SK-N-SH (cell line): ENCODE measurements around the gene BLOC1S1. TPM values are rescaled to one million over a fixed set of nuclear protein-coding genes. Genes with fewer than 3 reads are reported as not detected.
"Not testable (repeated sequence)": the region's sequence is repeated elsewhere in the genome, so short reads cannot be mapped to it uniquely, and the experiment has no call there.

Experiments used
- CTCF ChIA-PET: fragments of 300-600, 350-600 bp; formaldehyde crosslinking; extraction: SDS; loops from one replicate; lab custom pipeline; 2021; lab: Yijun Ruan, JAX
- POLR2A ChIA-PET: fragments of 350-600 bp; sonication (Branson Sonifier 250); formaldehyde crosslinking; extraction: SDS; loops from one replicate; lab custom pipeline; 2020; ENCODE audit warnings: antibody characterized with exemption, inconsistent platforms; lab: Yijun Ruan, JAX
- DNase-seq: peaks from one replicate; pipeline ENCODE4 v3.0.0; 2012
- H2AFZ ChIP-seq: fragments of 200-600 bp; sonication (generic); 2 replicates; pipeline ENCODE4 v1.8.1; 2016; ENCODE audit warnings: antibody characterized with exemption, mild to moderate bottlenecking, low read depth
- H3F3A ChIP-seq: fragments of 200-600 bp; sonication (generic); replicated peaks from 2 replicates; pipeline ENCODE3; 2016; ENCODE audit warnings: antibody characterized with exemption, mild to moderate bottlenecking; ENCODE audit not compliant: insufficient read depth
- H3K27ac ChIP-seq, 2 experiments: fragments of 200-500 bp in 1 of 2; fragments of 200-600 bp in 1 of 2; sonication (Bioruptor generic) in 1 of 2; sonication (generic), shearing (Covaris generic) in 1 of 2; 2 replicates each; pipeline versions ENCODE4 v1.5.1 to v1.6.1; 2014 to 2016; ENCODE audit warnings: low read depth in 2 of 2, inconsistent platforms in 1 of 2, low read length in 1 of 2, mild to moderate bottlenecking in 1 of 2, mixed read lengths in 1 of 2
- H3K27me3 ChIP-seq: fragments of 200-600 bp; sonication (generic), shearing (Covaris generic); 2 replicates; pipeline ENCODE4 v1.6.1; 2016; ENCODE audit warnings: mixed run types; ENCODE audit not compliant: insufficient read depth
- H3K36me3 ChIP-seq, 2 experiments: fragments of 200-500 bp in 1 of 2; fragments of 200-600 bp in 1 of 2; sonication (Bioruptor generic) in 1 of 2; sonication (generic) in 1 of 2; replicated peaks in 1 of 2; 2 replicates each; pipeline versions ENCODE3 to v1.5.1; 2014 to 2016; ENCODE audit warnings: low read length in 1 of 2, mild to moderate bottlenecking in 1 of 2; ENCODE audit not compliant: insufficient read depth in 2 of 2, control insufficient read depth in 1 of 2
- H3K4me1 ChIP-seq, 2 experiments: fragments of 200-500 bp in 1 of 2; fragments of 200-600 bp in 1 of 2; sonication (Bioruptor generic) in 1 of 2; sonication (generic), shearing (Covaris generic) in 1 of 2; 2 replicates each; pipeline versions ENCODE4 v1.5.1 to v1.6.1; 2014 to 2016; ENCODE audit warnings: low read depth in 1 of 2, low read length in 1 of 2, mixed run types in 1 of 2; ENCODE audit not compliant: insufficient read depth in 2 of 2, control insufficient read depth in 1 of 2
- H3K4me2 ChIP-seq: fragments of 200-600 bp; sonication (generic), shearing (Covaris generic); 2 replicates; pipeline ENCODE4 v1.6.1; 2017; ENCODE audit warnings: mixed run types
- H3K4me3 ChIP-seq, 2 experiments: fragments of 200-500 bp in 1 of 2; fragments of 200-600 bp in 1 of 2; sonication (Bioruptor generic) in 1 of 2; sonication (generic), shearing (Covaris generic) in 1 of 2; 2 replicates each; pipeline versions ENCODE4 v1.5.1 to v1.8.1; 2014 to 2016; ENCODE audit warnings: low read depth in 2 of 2, inconsistent platforms in 1 of 2, low read length in 1 of 2, mild to moderate bottlenecking in 1 of 2, mixed read lengths in 1 of 2, moderate library complexity in 1 of 2
- H3K79me2 ChIP-seq: fragments of 200-600 bp; sonication (generic); 2 replicates; pipeline ENCODE4 v1.8.1; 2017; ENCODE audit warnings: mild to moderate bottlenecking; ENCODE audit not compliant: insufficient read depth
- H3K9ac ChIP-seq: fragments of 200-600 bp; sonication (generic); 2 replicates; pipeline ENCODE4 v1.6.1; 2017; ENCODE audit warnings: mixed run types
- H3K9me2 ChIP-seq: fragments of 200-600 bp; sonication (generic); 2 replicates; pipeline ENCODE4 v1.6.1; 2017; ENCODE audit warnings: mixed run types
- H3K9me3 ChIP-seq: fragments of 200-600 bp; sonication (generic); 2 replicates; pipeline ENCODE4 v1.6.1; 2017; ENCODE audit warnings: mixed run types, mild to moderate bottlenecking, moderate library complexity
- H4K20me1 ChIP-seq: fragments of 200-600 bp; sonication (generic); 2 replicates; pipeline ENCODE4 v1.6.1; 2017; ENCODE audit warnings: mild to moderate bottlenecking, mixed run types; ENCODE audit not compliant: insufficient read depth
- CHD2 ChIP-seq: fragments of 150-350 bp; IDR thresholded peaks from 2 replicates; pipeline ENCODE4 v1.6.1; 2018; ENCODE audit warnings: low read length; ENCODE audit not compliant: partially characterized antibody
- FOXJ3 ChIP-seq: sonication (generic); formaldehyde crosslinking; IDR thresholded peaks from 2 replicates; pipeline ENCODE4 v1.5.1; 2020; ENCODE audit warnings: mild to moderate bottlenecking, missing genetic modification reagents
- GABPA ChIP-seq: IDR thresholded peaks from 2 replicates; pipeline ENCODE4 v1.4.0; 2012; ENCODE audit warnings: low read depth, mild to moderate bottlenecking
- JUND ChIP-seq: IDR thresholded peaks from 2 replicates; pipeline ENCODE4 v1.4.0; 2012
- NFIC ChIP-seq: IDR thresholded peaks from 2 replicates; pipeline ENCODE4 v1.4.0; 2012; ENCODE audit warnings: borderline replicate concordance
- PBX3 ChIP-seq: IDR thresholded peaks from 2 replicates; pipeline ENCODE4; 2012
- RAD21 ChIP-seq: IDR thresholded peaks from 2 replicates; pipeline ENCODE4 v1.6.1; 2012; ENCODE audit warnings: mild to moderate bottlenecking, low read length
- RCOR1 ChIP-seq: fragments of 150-350 bp; IDR thresholded peaks from 2 replicates; pipeline ENCODE4 v1.6.1; 2017; ENCODE audit warnings: antibody characterized with exemption, low read length
- RFX5 ChIP-seq: IDR thresholded peaks from 2 replicates; pipeline ENCODE4 v1.6.1; 2012; ENCODE audit warnings: mild to moderate bottlenecking, improper control_type of control experiment, low read length
- TCF12 ChIP-seq: IDR thresholded peaks from 2 replicates; pipeline ENCODE4 v1.4.0; 2012
- WGBS: methylation state at CpG from one replicate; pipeline ENCODE4 v1.1.6; 2017; ENCODE audit warnings: low lambda C conversion rate; 5-methylcytosine and 5-hydroxymethylcytosine counted together
- polyA plus RNA-seq, 3 experiments: library from polyadenylated mRNA; depleted of rRNA; stranded (reverse); fragments of >200 nt; gene quantifications; 2 replicates each; pipeline ENCODE4 v1.2.3, GENCODE V29; 2012
- TF ChIP-seq, protein P1 (sequence below): fragments of 150-350 bp; IDR thresholded peaks from 2 replicates; pipeline ENCODE4 v1.6.1; 2017; ENCODE audit warnings: antibody characterized with exemption, low read length, low read depth, borderline replicate concordance
- TF ChIP-seq, protein P2 (sequence below): IDR thresholded peaks from 2 replicates; pipeline ENCODE4 v1.4.0; 2012; ENCODE audit warnings: low read depth, borderline replicate concordance
- TF ChIP-seq, protein P3 (sequence below): IDR thresholded peaks from 2 replicates; pipeline ENCODE4 v1.6.1; 2012; ENCODE audit warnings: mild to moderate bottlenecking, low read depth, low read length, moderate library complexity

The BLOC1S1 gene
- polyA plus RNA-seq, 1 of the 3 experiments (the other 2 are of a cell fraction), result 331 TPM

- H3K4me1 ChIP-seq, H3K4me3 ChIP-seq, H3K27ac ChIP-seq, POLR2A ChIA-PET, H4K20me1 ChIP-seq, H3K79me2 ChIP-seq, H3K9me2 ChIP-seq, H2AFZ ChIP-seq, H3K27me3 ChIP-seq, H3K9ac ChIP-seq, H3K4me2 ChIP-seq, H3K9me3 ChIP-seq, DNase-seq: not testable (repeated sequence)
- CTCF ChIA-PET, result interaction anchor here (1.1 to 2.5 kb wide), 3 partner anchors 20 to 40 kb away, joined by 3 to 13 read pairs (median 7); no protein-coding TSS in a partner anchor
- whole genome bisulfite sequencing, result 100% methylated on average over 4 of the region's 4 CpGs
- Histone ChIP-seq H3K36me3 (peaks cover 62 to 78% of the 10 kb centered on the region in 2 experiments), H3F3A (peaks cover 26% of the 10 kb centered on the region)
Measured at GRCh38 chr12:55758575-55758974, 42.7 kb downstream of the BLOC1S1 start.

DNA sequence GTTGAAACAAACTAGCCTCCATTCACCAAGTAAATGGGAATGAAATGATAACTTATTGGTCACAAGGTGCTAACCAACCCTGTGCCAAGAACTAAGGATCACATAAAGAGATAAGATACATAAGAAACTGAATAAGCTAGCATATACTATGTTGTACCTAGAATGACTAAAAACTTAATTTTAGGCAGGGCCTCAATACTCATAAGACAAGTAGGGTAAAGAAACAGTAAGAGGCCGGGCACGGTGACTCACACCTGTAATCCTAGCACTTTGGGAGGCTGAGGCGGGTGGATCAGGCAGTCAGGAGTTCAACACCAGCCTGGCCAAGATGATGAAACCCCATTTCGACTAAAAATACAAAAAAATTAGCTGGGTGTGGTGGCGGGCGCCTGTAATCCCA, 44.8 kb downstream of the BLOC1S1 start:
- H3K36me3 ChIP-seq, result peaks cover 47 to 60% of the 10 kb centered on the region in 2 experiments

More for the DNA sequence above, 44.8 kb downstream of the BLOC1S1 start:
- H3K4me2 ChIP-seq, result no peak overlapping the region
- no peak overlapping the region for H3K9ac ChIP-seq
- no peak overlapping the region for H3K27ac ChIP-seq
- H3K4me1 ChIP-seq, result no peaks in the 10 kb centered on the region; a peak in 1 of 4 replicates
- no peaks in the 10 kb centered on the region for H3K27me3 ChIP-seq
- no peaks in the 10 kb centered on the region for H4K20me1 ChIP-seq
- no peak overlapping the region for H3K4me3 ChIP-seq
- CTCF ChIA-PET, result interaction anchor here (1.0 to 1.5 kb wide), 2 partner anchors 22 to 166 kb away, joined by 3 to 6 read pairs; no protein-coding TSS in a partner anchor
- no peaks in the 10 kb centered on the region for H3K9me3 ChIP-seq
- 96% methylated on average over 6 of the region's 6 CpGs for WGBS
- POLR2A ChIA-PET, result no interaction called here
- H2AFZ ChIP-seq, result no peak overlapping the region
- H3F3A ChIP-seq, result peaks cover 18% of the 10 kb centered on the region
- no peak for DNase-seq
- TF ChIP-seq CHD2, result no peak
- TF ChIP-seq RAD21, result no peak
- TF ChIP-seq, protein P1, sequence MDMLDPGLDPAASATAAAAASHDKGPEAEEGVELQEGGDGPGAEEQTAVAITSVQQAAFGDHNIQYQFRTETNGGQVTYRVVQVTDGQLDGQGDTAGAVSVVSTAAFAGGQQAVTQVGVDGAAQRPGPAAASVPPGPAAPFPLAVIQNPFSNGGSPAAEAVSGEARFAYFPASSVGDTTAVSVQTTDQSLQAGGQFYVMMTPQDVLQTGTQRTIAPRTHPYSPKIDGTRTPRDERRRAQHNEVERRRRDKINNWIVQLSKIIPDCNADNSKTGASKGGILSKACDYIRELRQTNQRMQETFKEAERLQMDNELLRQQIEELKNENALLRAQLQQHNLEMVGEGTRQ, result no peak
- no peak for TF ChIP-seq RFX5
- no peak for TF ChIP-seq PBX3
- no peak for TF ChIP-seq RCOR1
- TF ChIP-seq FOXJ3 (CRISPR knock-in tag), result no peak
- TF ChIP-seq, protein P2, sequence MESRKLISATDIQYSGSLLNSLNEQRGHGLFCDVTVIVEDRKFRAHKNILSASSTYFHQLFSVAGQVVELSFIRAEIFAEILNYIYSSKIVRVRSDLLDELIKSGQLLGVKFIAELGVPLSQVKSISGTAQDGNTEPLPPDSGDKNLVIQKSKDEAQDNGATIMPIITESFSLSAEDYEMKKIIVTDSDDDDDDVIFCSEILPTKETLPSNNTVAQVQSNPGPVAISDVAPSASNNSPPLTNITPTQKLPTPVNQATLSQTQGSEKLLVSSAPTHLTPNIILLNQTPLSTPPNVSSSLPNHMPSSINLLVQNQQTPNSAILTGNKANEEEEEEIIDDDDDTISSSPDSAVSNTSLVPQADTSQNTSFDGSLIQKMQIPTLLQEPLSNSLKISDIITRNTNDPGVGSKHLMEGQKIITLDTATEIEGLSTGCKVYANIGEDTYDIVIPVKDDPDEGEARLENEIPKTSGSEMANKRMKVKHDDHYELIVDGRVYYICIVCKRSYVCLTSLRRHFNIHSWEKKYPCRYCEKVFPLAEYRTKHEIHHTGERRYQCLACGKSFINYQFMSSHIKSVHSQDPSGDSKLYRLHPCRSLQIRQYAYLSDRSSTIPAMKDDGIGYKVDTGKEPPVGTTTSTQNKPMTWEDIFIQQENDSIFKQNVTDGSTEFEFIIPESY, result no peak
- no peak for TF ChIP-seq NFIC
- TF ChIP-seq, protein P3, sequence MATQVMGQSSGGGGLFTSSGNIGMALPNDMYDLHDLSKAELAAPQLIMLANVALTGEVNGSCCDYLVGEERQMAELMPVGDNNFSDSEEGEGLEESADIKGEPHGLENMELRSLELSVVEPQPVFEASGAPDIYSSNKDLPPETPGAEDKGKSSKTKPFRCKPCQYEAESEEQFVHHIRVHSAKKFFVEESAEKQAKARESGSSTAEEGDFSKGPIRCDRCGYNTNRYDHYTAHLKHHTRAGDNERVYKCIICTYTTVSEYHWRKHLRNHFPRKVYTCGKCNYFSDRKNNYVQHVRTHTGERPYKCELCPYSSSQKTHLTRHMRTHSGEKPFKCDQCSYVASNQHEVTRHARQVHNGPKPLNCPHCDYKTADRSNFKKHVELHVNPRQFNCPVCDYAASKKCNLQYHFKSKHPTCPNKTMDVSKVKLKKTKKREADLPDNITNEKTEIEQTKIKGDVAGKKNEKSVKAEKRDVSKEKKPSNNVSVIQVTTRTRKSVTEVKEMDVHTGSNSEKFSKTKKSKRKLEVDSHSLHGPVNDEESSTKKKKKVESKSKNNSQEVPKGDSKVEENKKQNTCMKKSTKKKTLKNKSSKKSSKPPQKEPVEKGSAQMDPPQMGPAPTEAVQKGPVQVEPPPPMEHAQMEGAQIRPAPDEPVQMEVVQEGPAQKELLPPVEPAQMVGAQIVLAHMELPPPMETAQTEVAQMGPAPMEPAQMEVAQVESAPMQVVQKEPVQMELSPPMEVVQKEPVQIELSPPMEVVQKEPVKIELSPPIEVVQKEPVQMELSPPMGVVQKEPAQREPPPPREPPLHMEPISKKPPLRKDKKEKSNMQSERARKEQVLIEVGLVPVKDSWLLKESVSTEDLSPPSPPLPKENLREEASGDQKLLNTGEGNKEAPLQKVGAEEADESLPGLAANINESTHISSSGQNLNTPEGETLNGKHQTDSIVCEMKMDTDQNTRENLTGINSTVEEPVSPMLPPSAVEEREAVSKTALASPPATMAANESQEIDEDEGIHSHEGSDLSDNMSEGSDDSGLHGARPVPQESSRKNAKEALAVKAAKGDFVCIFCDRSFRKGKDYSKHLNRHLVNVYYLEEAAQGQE, result no peak
- no peak for TF ChIP-seq TCF12
- TF ChIP-seq GABPA, result no peak
- TF ChIP-seq JUND, result no peak
- no peaks in the 10 kb centered on the region for H3K9me2 ChIP-seq
- peaks cover 11% of the 10 kb centered on the region; the same call in 1 of the 2 replicates for H3K79me2 ChIP-seq
